Adrenal gland (tissue), 5 donors: ENCODE data around the gene ATXN1.

ENCODE experiments used
- CTCF ChIP-seq, 6 experiments: fragments of 450-650 bp in 4 of 6; fragments of 200-600 bp in 2 of 6; sonication (generic) in 1 of 6; IDR thresholded peaks; 1 replicate in 5 of 6; 2 replicates in 1 of 6; pipeline versions ENCODE4 v1.5.1 to v1.8.0; 2016 to 2021; ENCODE audit warnings: antibody characterized with exemption in 6 of 6, mild to moderate bottlenecking in 2 of 6, moderate library complexity in 1 of 6
- POLR2A ChIP-seq, 2 donors: fragments of 450-650 bp; IDR thresholded peaks; one replicate each; pipeline ENCODE4 v1.6.1; 2017; ENCODE audit warnings: antibody characterized with exemption in 2 of 2, mild to moderate bottlenecking in 2 of 2, moderate library complexity in 1 of 2
- donor health status: DM: no; HTN: no; CAD: no.

GRCh38 chr6:16800341-16800740, 39.1 kb upstream of the ATXN1 start:
- TF ChIP-seq CTCF (IDR thresholded peaks at IDR 0.05) = no peak
- TF ChIP-seq POLR2A (IDR thresholded peaks at IDR 0.05) = no peak
